ENCODE results near the gene SLC6A20. TPM values are rescaled to one million over a fixed set of nuclear protein-coding genes. Genes with fewer than 3 reads are reported as not detected.

SLC6A20 gene
- total RNA-seq, 4 donors from 2014 or later = 0.13 to 0.22 TPM; not detected in 2

DNA sequence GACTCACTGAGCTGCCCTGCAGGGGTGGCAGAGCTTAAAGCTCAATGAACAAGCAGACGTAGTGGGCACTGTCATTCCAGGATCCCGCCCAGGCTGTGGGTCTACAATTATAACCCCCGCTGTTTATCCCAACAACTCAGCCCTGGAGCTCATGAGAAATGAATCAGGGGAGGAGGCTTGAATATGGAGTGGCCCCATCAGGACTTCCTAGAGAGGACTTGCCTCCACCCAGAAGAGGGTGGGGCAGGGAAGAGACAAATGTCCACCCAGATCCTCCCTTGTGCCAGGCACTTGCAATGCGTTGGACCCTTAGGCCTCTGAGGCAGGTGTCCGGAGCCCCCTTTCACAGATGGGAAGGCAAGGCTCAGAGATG, 33.0 kb downstream of the SLC6A20 start:
- TF ChIP-seq, protein P1, sequence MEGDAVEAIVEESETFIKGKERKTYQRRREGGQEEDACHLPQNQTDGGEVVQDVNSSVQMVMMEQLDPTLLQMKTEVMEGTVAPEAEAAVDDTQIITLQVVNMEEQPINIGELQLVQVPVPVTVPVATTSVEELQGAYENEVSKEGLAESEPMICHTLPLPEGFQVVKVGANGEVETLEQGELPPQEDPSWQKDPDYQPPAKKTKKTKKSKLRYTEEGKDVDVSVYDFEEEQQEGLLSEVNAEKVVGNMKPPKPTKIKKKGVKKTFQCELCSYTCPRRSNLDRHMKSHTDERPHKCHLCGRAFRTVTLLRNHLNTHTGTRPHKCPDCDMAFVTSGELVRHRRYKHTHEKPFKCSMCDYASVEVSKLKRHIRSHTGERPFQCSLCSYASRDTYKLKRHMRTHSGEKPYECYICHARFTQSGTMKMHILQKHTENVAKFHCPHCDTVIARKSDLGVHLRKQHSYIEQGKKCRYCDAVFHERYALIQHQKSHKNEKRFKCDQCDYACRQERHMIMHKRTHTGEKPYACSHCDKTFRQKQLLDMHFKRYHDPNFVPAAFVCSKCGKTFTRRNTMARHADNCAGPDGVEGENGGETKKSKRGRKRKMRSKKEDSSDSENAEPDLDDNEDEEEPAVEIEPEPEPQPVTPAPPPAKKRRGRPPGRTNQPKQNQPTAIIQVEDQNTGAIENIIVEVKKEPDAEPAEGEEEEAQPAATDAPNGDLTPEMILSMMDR (IDR thresholded peaks at IDR 0.05) = no peak
- no peak for TF ChIP-seq POLR2A (IDR thresholded peaks at IDR 0.05)
- no peak for DNase-seq
- no peaks in the 10 kb centered on the region for H3K27me3 ChIP-seq
- no peaks in the 10 kb centered on the region for H3K9me3 ChIP-seq
- H3K36me3 ChIP-seq = no peaks in the 10 kb centered on the region
- no peak overlapping the region for H3K4me3 ChIP-seq (replicated peaks in 1 of 3)
- no peak overlapping the region for H3K27ac ChIP-seq
- peaks cover 0 to 2% of the 10 kb centered on the region in 2 donors for H3K4me1 ChIP-seq
- WGBS, 2 donors = 91 to 95% methylated on average over 5 of the region's 5 CpGs
- intact Hi-C loops (cut with DNase I) = loop anchor here (5.0 to 10.0 kb wide), 2 partner anchors 72 to 159 kb away; no protein-coding TSS in a partner anchor

DNA sequence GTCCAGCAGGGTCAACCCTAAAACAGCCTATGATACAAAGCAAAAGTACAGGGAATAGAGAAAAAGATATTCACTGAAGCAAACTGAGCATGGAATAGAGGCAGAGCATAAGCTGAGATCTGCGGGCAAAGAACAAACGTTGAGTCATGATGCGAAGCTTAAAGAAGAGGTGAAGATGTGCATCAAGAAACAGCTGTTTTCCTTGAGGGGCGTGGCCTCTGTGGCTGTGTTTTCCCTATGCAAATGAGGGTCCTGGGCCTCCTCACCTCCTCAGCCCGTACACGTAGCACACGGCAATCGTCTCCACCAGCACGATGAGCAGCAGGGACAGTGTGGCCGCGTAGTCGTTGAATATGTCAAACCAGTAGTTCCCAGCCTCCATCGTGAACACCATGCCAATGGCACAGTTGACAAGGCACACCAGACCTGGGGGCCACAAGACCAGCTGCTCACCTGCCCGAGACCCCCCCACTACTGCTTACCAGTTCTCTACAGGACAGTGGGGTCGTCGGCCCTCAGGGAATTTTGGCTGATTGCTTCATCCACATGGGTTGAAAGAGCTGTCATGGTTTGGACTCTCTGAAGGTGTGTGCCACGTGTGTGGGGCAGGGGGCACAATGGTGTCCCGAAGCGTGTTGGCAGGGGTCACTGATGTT, 33.6 kb downstream of the SLC6A20 start:
- DNase-seq = no peak
- Histone ChIP-seq H3K36me3 (no peaks in the 10 kb centered on the region), H3K4me1 (peaks cover 0 to 2% of the 10 kb centered on the region in 2 donors), H3K9me3 (no peaks in the 10 kb centered on the region), H3K27me3 (no peaks in the 10 kb centered on the region), H3K27ac (no peak overlapping the region), H3K4me3 (replicated peaks in 1 of 3) (no peak overlapping the region)
- intact Hi-C loops (cut with DNase I) = loop anchor here (5.0 to 10.0 kb wide), 2 partner anchors 72 to 160 kb away; no protein-coding TSS in a partner anchor
- WGBS, 2 donors = 86 to 89% methylated on average over 17 to 19 of the region's 19 CpGs
- no peak for TF ChIP-seq POLR2A (IDR thresholded peaks at IDR 0.05)
- TF ChIP-seq, protein P1 (IDR thresholded peaks at IDR 0.05) = no peak

DNA sequence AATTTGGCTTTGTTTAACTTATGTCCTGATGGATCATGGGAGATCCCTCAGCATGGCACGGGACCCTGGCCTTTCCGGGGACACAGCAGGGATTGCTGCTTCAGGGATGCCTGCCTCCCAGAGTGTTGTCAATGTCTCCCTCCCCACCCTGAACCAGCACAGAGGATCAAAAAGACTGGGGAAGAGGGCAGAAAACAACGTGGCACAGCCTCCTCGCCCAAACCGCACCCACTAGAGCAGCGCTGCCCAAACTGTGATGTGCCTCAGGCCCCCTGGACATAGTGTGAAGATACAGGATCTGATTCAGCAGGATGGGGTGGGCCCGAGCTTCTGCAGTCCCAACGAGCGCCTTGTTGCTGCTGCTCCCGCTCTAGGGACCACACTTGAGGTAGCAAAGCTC, 34.5 kb downstream of the SLC6A20 start:
- intact Hi-C loops (cut with DNase I) = loop anchor here (2.0 to 10.0 kb wide), 3 partner anchors 73 to 319 kb away; no protein-coding TSS in a partner anchor
- Histone ChIP-seq H3K9me3 (no peaks in the 10 kb centered on the region), H3K27me3 (no peaks in the 10 kb centered on the region), H3K36me3 (no peaks in the 10 kb centered on the region), H3K27ac (no peak overlapping the region), H3K4me1 (peaks cover 0 to 2% of the 10 kb centered on the region in 2 donors), H3K4me3 (replicated peaks in 1 of 3) (no peak overlapping the region)
- WGBS, 2 donors = 91 to 92% methylated on average over 2 to 10 of the region's 10 CpGs
- no peak for TF ChIP-seq POLR2A (IDR thresholded peaks at IDR 0.05)
- TF ChIP-seq, protein P1 (IDR thresholded peaks at IDR 0.05) = no peak
- no peak for DNase-seq

DNA sequence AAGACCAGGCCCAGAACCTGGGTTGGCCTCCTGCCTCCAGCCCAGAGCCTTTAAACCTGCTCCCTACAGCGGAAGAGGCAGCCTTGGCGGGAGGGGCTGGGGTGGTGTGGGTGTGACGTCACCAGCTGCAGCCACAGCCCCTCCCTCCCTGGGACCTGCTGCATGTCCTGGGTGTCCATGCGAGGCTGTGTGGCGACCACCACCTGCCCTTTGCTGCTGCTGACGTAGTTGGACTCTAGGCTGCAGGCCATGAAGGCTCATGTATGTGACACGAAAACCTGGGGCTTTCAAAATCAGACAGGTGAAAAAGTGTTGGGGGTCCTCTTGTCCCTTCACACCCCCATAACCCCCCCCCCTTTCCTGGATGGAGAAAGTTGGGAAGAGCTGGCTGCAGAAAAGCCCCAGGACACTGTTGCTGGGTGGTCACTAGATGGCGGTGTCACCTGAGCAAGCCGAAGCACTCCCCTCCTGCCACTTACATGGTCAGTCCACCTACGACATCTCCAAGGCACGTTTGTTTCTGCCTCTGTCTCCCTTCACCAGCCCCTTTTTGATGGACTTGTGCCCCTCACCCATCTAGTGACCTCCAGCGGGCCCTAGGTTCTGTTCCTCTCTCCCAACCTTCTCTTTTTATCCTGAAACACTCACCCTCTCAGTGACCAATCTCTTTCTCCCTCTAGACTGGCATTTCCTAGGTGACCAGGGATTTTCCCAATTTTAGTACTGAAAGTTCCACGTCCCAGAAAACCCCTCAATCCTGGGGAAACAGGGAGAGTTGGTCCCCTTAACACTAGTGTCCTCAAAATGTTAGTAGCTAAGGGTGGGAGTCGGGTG, 35.2 kb downstream of the SLC6A20 start:
- Histone ChIP-seq H3K4me1 (peaks cover 0 to 2% of the 10 kb centered on the region in 2 donors), H3K27ac (no peak overlapping the region), H3K9me3 (no peaks in the 10 kb centered on the region), H3K4me3 (replicated peaks in 1 of 3) (no peak overlapping the region), H3K36me3 (no peaks in the 10 kb centered on the region), H3K27me3 (no peaks in the 10 kb centered on the region)
- WGBS, 2 donors = 40 to 41% methylated on average over 14 of the region's 14 CpGs
- no peak for TF ChIP-seq POLR2A (IDR thresholded peaks at IDR 0.05)
- TF ChIP-seq, protein P1 (IDR thresholded peaks at IDR 0.05) = peak; percentile 31 to 82 (median 70)
- DNase-seq = peak; percentile 54 to 63
- intact Hi-C loops (cut with DNase I) = loop anchor here (2.0 to 10.0 kb wide), 3 partner anchors 74 to 320 kb away; no protein-coding TSS in a partner anchor
